HG02938 (cell line): ENCODE data around the gene LY6G6F.

ENCODE experiments used
- ATAC-seq: cut with Tn5 transposase; IDR thresholded peaks from one replicate; pipeline ENCODE4 v1.9.1; 2021; ENCODE audit warnings: mild to moderate bottlenecking, moderate library complexity; ENCODE audit not compliant: unreplicated experiment

The LY6G6F gene

GRCh38 chr6:31676322-31676903 is 30.3 kb upstream of the LY6G6F start:
- ATAC-seq = no peak

GRCh38 chr6:31676904-31677303 is 29.8 kb upstream of the LY6G6F start:
- no peak for ATAC-seq

- no peak for ATAC-seq
Observed at GRCh38 chr6:31677955-31678354, 28.7 kb upstream of the LY6G6F start.

GRCh38 chr6:31680226-31681134 is 26.2 kb upstream of the LY6G6F start, which contains the start of gene LY6G5C:
Gene LY6G5C, minus strand, starts transcription at chr6:31681067. Its CDS starts 694 bp downstream, at chr6:31680373.
- ATAC-seq = no peak

- ATAC-seq = no peak
Observed at GRCh38 chr6:31681135-31681671, 25.5 kb upstream of the LY6G6F start.

- ATAC-seq = no peak
Observed at GRCh38 chr6:31683591-31683990, 23.1 kb upstream of the LY6G6F start.

GRCh38 chr6:31686483-31686882 is 20.2 kb upstream of the LY6G6F start:
- no peak for ATAC-seq

GRCh38 chr6:31687321-31687720 is 19.3 kb upstream of the LY6G6F start:
- no peak for ATAC-seq

GRCh38 chr6:31687860-31688693 is 18.6 kb upstream of the LY6G6F start:
- no peak for ATAC-seq

- no peak for ATAC-seq
Observed at GRCh38 chr6:31689249-31690110, 17.2 kb upstream of the LY6G6F start.

- no peak for ATAC-seq
Observed at GRCh38 chr6:31690231-31691077, 16.2 kb upstream of the LY6G6F start.

- ATAC-seq = no peak
Observed at GRCh38 chr6:31691078-31691463, 15.6 kb upstream of the LY6G6F start.

GRCh38 chr6:31691564-31692108 is 15.0 kb upstream of the LY6G6F start:
- no peak for ATAC-seq

- ATAC-seq = no peak
Observed at GRCh38 chr6:31692353-31692752, 14.3 kb upstream of the LY6G6F start.

- no peak for ATAC-seq
Observed at GRCh38 chr6:31692886-31693285, 13.8 kb upstream of the LY6G6F start.

GRCh38 chr6:31693535-31693934 is 13.1 kb upstream of the LY6G6F start:
- no peak for ATAC-seq

GRCh38 chr6:31697555-31697954 is 9.1 kb upstream of the LY6G6F start:
- no peak for ATAC-seq

- ATAC-seq = no peak
Observed at GRCh38 chr6:31700740-31701401, 5.8 kb upstream of the LY6G6F start.
